ENCODE measurements around the gene MYLK.
"Not testable (repeated sequence)": the region's sequence is repeated elsewhere in the genome, so short reads cannot be mapped to it uniquely, and the experiment has no call there.

MYLK gene

GRCh38 chr3:123741041-123741511 is 143.1 kb downstream of the MYLK start:
- DNase-seq, result no peak

- DNase-seq, result no peak
Observed at GRCh38 chr3:123740391-123740822, 143.7 kb downstream of the MYLK start.

- no peak for DNase-seq
Observed at GRCh38 chr3:123739754-123740153, 144.4 kb downstream of the MYLK start.

GRCh38 chr3:123739106-123739505 is 145.0 kb downstream of the MYLK start:
- no peak for DNase-seq

GRCh38 chr3:123738522-123738921 is 145.6 kb downstream of the MYLK start:
- DNase-seq, result not testable (repeated sequence)

GRCh38 chr3:123737168-123737567 is 147.0 kb downstream of the MYLK start:
- no peak for DNase-seq

GRCh38 chr3:123735456-123735855 is 148.7 kb downstream of the MYLK start:
- DNase-seq, result no peak

- DNase-seq, result no peak
Observed at GRCh38 chr3:123734527-123734902, 149.6 kb downstream of the MYLK start.

- DNase-seq, result no peak
Observed at GRCh38 chr3:123733805-123734526, 150.2 kb downstream of the MYLK start.

- no peak for DNase-seq
Observed at GRCh38 chr3:123733341-123733740, 150.8 kb downstream of the MYLK start.

GRCh38 chr3:123732447-123732846 is 151.7 kb downstream of the MYLK start:
- no peak for DNase-seq

- no peak for DNase-seq
Observed at GRCh38 chr3:123730829-123731228, 153.3 kb downstream of the MYLK start.

- no peak for DNase-seq
Observed at GRCh38 chr3:123728991-123729390, 155.1 kb downstream of the MYLK start.

GRCh38 chr3:123728014-123728413 is 156.1 kb downstream of the MYLK start:
- no peak for DNase-seq

GRCh38 chr3:123725652-123726400 is 158.3 kb downstream of the MYLK start:
- no peak for DNase-seq

GRCh38 chr3:123724306-123724705 is 159.8 kb downstream of the MYLK start:
- DNase-seq, result no peak

GRCh38 chr3:123723522-123724168 is 160.5 kb downstream of the MYLK start:
- peak; percentile 52 to 57 for DNase-seq

GRCh38 chr3:123723070-123723469 is 161.1 kb downstream of the MYLK start:
- DNase-seq, result no peak

GRCh38 chr3:123722456-123722855 is 161.7 kb downstream of the MYLK start:
- DNase-seq, result no peak

GRCh38 chr3:123722021-123722420 is 162.1 kb downstream of the MYLK start:
- no peak for DNase-seq

- not testable (repeated sequence) for DNase-seq
Observed at GRCh38 chr3:123721095-123721689, 162.9 kb downstream of the MYLK start.

- DNase-seq, result no peak
Observed at GRCh38 chr3:123720638-123721037, 163.5 kb downstream of the MYLK start.

GRCh38 chr3:123719862-123720453 is 164.2 kb downstream of the MYLK start:
- peak in 1 of 2 donors; percentile 19 for DNase-seq
